Sigmoid colon (tissue), 4 donors: ENCODE results near the gene ACLY.

Source experiments
- CTCF ChIP-seq, 4 experiments: fragments of 450-650 bp in 3 of 4; fragments of 200-600 bp in 1 of 4; IDR thresholded peaks; one replicate each; pipeline ENCODE4 v1.5.1; 2016 to 2019; ENCODE audit warnings: antibody characterized with exemption in 4 of 4, mild to moderate bottlenecking in 3 of 4, moderate library complexity in 2 of 4
- EP300 ChIP-seq, 4 donors: sonication (generic); formaldehyde crosslinking; IDR thresholded peaks; one replicate each; pipeline ENCODE4 v1.6.1; 2017; ENCODE audit warnings: antibody characterized with exemption in 4 of 4
- POLR2AphosphoS5 ChIP-seq, 4 donors: sonication (generic); formaldehyde crosslinking; IDR thresholded peaks; one replicate each; pipeline ENCODE4 v1.6.1; 2017; ENCODE audit warnings: antibody characterized with exemption in 4 of 4

- TF ChIP-seq CTCF (IDR thresholded peaks at IDR 0.05) (no peak), POLR2AphosphoS5 (IDR thresholded peaks at IDR 0.05) (no peak), EP300 (IDR thresholded peaks at IDR 0.05) (no peak)
These were observed 14.4 kb downstream of the ACLY start for GRCh38 chr17:41904242-41904841.
